Measurements from ENCODE around the gene FANCM. TPM values are rescaled to one million over a fixed set of nuclear protein-coding genes. Genes with fewer than 3 reads are reported as not detected.

Gene FANCM
- total RNA-seq, 1 experiment from 2014 or later: 6.6 TPM

DNA sequence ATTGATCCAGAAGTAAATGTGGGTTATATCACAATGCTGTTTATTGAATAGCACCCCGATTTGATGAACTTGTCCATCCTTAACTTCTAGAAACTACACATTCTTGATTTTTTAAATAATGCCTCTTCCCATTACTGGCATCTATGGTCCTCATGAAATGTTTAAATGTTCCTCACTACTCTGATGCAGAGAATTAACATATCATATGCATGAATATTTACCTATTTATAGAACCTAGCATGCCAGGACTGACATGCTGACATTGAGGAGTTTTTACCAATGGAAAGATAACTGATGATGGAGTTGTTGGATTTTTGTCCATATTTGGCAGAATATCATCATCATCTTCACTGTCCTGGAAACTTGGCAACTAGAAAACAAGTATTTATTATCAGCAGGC lies 74.4 kb downstream of the FANCM start:
- DNase-seq (ENCODE audit: low read depth, low spot score) (no peak), ATAC-seq (no peak)
- H3K4me1 ChIP-seq (ENCODE audit: control insufficient read depth, insufficient read depth, low read length): no peaks in the 10 kb centered on the region
- H3K36me3 ChIP-seq (ENCODE audit: control insufficient read depth, insufficient read depth, low read length): peaks cover 4% of the 10 kb centered on the region
- in situ Hi-C loops (cut with HindIII; ENCODE audit: low pct_unique_long_range_greater_than_20kb, low sequenced_read_pairs): no loop called here
- ChIA-PET CTCF (no interaction called here), POLR2A (no interaction called here)
- H3K9me3 ChIP-seq (ENCODE audit: control insufficient read depth, insufficient read depth, low read depth, low read length): no peaks in the 10 kb centered on the region
- no peak overlapping the region for H3K4me3 ChIP-seq (ENCODE audit: low read depth in 2 of 2, low read length in 2 of 2)
- no peaks in the 10 kb centered on the region for H3K27me3 ChIP-seq (ENCODE audit: control insufficient read depth, insufficient read depth, low read length)
- BruUV-seq (replicated peaks): no TSS peak
- H3K27ac ChIP-seq (ENCODE audit: low read length): no peak overlapping the region
- intact Hi-C loops (cut with micrococcal nuclease; ENCODE audit: unreplicated experiment): no loop called here
- no peak for TF ChIP-seq POLR2AphosphoS5 (IDR thresholded peaks at IDR 0.05; ENCODE audit: low read depth, low read length)
- TF ChIP-seq, protein P1, sequence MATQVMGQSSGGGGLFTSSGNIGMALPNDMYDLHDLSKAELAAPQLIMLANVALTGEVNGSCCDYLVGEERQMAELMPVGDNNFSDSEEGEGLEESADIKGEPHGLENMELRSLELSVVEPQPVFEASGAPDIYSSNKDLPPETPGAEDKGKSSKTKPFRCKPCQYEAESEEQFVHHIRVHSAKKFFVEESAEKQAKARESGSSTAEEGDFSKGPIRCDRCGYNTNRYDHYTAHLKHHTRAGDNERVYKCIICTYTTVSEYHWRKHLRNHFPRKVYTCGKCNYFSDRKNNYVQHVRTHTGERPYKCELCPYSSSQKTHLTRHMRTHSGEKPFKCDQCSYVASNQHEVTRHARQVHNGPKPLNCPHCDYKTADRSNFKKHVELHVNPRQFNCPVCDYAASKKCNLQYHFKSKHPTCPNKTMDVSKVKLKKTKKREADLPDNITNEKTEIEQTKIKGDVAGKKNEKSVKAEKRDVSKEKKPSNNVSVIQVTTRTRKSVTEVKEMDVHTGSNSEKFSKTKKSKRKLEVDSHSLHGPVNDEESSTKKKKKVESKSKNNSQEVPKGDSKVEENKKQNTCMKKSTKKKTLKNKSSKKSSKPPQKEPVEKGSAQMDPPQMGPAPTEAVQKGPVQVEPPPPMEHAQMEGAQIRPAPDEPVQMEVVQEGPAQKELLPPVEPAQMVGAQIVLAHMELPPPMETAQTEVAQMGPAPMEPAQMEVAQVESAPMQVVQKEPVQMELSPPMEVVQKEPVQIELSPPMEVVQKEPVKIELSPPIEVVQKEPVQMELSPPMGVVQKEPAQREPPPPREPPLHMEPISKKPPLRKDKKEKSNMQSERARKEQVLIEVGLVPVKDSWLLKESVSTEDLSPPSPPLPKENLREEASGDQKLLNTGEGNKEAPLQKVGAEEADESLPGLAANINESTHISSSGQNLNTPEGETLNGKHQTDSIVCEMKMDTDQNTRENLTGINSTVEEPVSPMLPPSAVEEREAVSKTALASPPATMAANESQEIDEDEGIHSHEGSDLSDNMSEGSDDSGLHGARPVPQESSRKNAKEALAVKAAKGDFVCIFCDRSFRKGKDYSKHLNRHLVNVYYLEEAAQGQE (IDR thresholded peaks at IDR 0.05; ENCODE audit: insufficient read depth in 1 of 2, low read depth in 2 of 2, low read length in 1 of 2): no peak
- no peak for TF ChIP-seq CTCF (IDR thresholded peaks at IDR 0.05)
- TF ChIP-seq TCF7L2 (IDR thresholded peaks at IDR 0.05; ENCODE audit: low read depth, low read length): no peak
- TF ChIP-seq SIN3A (IDR thresholded peaks at IDR 0.05; ENCODE audit: borderline replicate concordance, insufficient read depth, low read depth, low read length): no peak

DNA sequence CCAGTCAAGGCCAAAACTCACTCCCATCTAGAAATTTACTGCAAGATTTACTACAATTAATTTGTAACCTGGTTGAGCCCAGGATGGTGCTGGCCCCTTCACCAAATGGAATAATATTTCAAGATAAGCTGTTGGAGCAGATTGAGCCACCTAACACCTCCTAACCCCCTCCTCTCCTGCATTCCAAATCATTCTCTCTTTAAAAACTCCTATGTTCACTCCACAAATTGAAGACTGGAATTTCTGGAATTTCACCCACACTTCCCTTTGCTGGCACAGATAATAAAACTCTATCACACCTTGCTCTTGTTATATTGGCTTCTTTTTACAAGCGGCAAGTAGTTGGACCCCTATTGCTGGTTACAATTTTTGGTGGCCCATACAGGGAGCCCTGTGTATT lies 75.6 kb downstream of the FANCM start:
- ChIA-PET POLR2A (no interaction called here), CTCF (no interaction called here)
- BruUV-seq (replicated peaks): no TSS peak
- in situ Hi-C loops (cut with HindIII; ENCODE audit: low pct_unique_long_range_greater_than_20kb, low sequenced_read_pairs): no loop called here
- no peak overlapping the region for H3K4me3 ChIP-seq (ENCODE audit: low read depth in 2 of 2, low read length in 2 of 2)
- H3K9me3 ChIP-seq (ENCODE audit: control insufficient read depth, insufficient read depth, low read depth, low read length): no peaks in the 10 kb centered on the region
- H3K36me3 ChIP-seq (ENCODE audit: control insufficient read depth, insufficient read depth, low read length): peaks cover 7% of the 10 kb centered on the region
- intact Hi-C loops (cut with micrococcal nuclease; ENCODE audit: unreplicated experiment): no loop called here
- DNase-seq (ENCODE audit: low read depth, low spot score) (no peak), ATAC-seq (no peak)
- no peaks in the 10 kb centered on the region for H3K4me1 ChIP-seq (ENCODE audit: control insufficient read depth, insufficient read depth, low read length)
- no peak overlapping the region for H3K27ac ChIP-seq (ENCODE audit: low read length)
- TF ChIP-seq TCF7L2 (IDR thresholded peaks at IDR 0.05; ENCODE audit: low read depth, low read length): no peak
- TF ChIP-seq, protein P1 (IDR thresholded peaks at IDR 0.05; ENCODE audit: insufficient read depth in 1 of 2, low read depth in 2 of 2, low read length in 1 of 2): no peak
- TF ChIP-seq POLR2AphosphoS5 (IDR thresholded peaks at IDR 0.05; ENCODE audit: low read depth, low read length): no peak
- TF ChIP-seq SIN3A (IDR thresholded peaks at IDR 0.05; ENCODE audit: borderline replicate concordance, insufficient read depth, low read depth, low read length): no peak
- no peak for TF ChIP-seq CTCF (IDR thresholded peaks at IDR 0.05)
- H3K27me3 ChIP-seq (ENCODE audit: control insufficient read depth, insufficient read depth, low read length): no peaks in the 10 kb centered on the region

All from Panc1 (cell line).